HG03342 (cell line): ENCODE measurements around the gene ZNF652.
"Not testable (repeated sequence)": the region's sequence is repeated elsewhere in the genome, so short reads cannot be mapped to it uniquely, and the experiment has no call there.

ENCODE experiments used
- ATAC-seq: cut with Tn5 transposase; IDR thresholded peaks from one replicate; pipeline ENCODE4 v1.9.1; 2021; ENCODE audit warnings: mild to moderate bottlenecking, moderate library complexity; ENCODE audit not compliant: unreplicated experiment

Gene ZNF652

GRCh38 chr17:49277638-49278037 is 84.4 kb downstream of the ZNF652 start:
- ATAC-seq, result no peak

GRCh38 chr17:49275981-49276380 is 86.1 kb downstream of the ZNF652 start:
- not testable (repeated sequence) for ATAC-seq

DNA sequence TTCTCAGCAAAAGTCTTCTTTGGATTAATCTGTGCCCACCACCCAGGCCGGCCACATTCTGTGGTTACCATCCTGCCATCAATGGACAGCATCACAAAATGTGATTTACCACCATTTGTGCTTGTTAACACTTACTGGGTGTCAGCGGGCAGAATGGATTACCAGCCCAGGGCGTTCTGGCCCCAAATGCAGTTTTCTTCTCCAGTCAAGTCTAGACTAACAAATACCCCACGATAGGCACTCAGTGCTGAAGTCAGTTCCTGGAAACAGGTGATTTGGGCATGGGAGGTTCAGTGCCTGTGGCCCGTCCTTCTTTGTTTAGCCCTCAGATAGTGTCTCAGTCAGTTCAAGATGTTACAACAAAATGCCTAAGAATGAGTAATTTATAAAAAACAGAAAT is 92.7 kb downstream of the ZNF652 start:
- no peak for ATAC-seq

- ATAC-seq, result no peak
These were observed 94.1 kb downstream of the ZNF652 start for GRCh38 chr17:49267912-49268311.

DNA sequence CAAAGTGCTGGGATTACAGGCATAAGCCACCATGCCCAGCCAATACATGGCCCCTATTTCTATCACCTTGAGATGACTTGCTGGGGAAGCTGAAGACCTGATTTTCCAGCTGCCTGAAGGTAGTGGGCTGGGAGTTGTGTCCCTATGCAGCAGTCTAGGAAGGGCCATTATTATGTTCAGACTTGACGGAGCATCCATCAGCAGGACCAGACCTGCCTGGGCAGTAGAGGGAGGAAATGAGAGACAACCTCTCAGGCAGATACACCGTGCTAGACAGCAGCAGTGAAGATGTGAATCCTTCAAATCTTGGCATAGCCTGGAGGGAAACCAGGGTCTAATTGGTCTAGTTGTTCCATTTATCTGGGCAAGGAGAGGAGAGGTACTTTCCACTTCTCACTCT is 95.8 kb downstream of the ZNF652 start:
- ATAC-seq, result no peak

GRCh38 chr17:49261540-49261939 is 100.5 kb downstream of the ZNF652 start:
- not testable (repeated sequence) for ATAC-seq

GRCh38 chr17:49260817-49261291 is 101.2 kb downstream of the ZNF652 start:
- ATAC-seq, result no peak

GRCh38 chr17:49260011-49260816 is 101.8 kb downstream of the ZNF652 start:
- no peak for ATAC-seq

- no peak for ATAC-seq
These were observed 102.4 kb downstream of the ZNF652 start for GRCh38 chr17:49259663-49260010.

DNA sequence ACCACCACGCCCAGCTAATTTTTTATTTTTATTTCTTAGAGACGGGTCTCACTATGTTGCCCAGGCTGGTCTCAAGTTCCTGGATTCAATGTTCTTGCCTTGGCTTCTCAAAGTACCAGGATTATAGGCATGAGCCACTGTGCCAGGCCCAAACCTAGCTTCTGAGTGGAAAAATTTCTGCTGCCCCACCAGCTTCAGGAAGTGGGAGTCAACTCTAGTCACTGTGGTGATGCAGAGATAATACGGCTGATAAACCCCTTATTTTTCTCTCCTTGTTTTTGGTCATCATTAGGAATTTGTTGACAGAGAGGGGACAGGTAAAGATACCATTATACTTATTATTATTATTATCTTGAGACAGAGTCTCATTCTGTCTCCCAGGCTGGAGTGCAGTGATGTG is 103.7 kb downstream of the ZNF652 start:
- ATAC-seq, result no peak

DNA sequence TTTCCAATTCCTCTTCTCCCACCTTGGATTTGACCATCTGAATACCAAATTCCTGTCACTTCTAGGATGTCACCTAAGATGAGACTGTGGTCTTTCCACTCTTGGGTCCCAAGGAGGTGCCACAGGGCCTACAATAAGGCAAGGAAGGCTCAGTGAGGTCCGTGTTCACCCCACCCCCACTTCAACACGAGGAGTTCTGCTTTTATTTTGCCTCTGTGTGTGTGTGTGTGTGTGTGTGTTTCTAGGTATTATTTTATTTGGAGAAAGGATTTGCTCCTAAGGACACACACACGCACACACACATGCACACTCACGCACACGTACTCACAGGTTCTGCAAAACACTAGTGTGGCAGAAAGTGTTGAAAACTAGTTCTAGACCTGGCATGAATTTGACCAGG is 106.9 kb downstream of the ZNF652 start:
- ATAC-seq, result no peak

DNA sequence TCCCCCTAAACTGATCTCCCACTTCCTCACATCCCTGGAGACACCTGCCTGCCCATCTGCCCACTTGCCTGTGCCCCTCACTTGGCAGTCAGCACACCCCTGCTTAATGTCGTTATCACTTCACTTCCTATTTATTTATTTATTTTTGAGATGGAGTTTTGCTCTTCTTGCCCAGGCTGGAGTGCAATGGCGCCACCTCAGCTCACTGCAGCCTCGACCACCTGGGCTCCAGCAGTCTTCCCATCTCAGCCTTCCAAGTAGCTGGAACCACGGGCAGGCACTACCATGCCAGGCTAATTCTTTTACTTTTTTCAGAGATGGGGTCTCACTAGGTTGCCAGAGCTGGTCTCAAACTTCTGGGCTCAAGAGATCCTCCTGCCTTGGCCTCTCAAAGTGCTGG is 108.0 kb downstream of the ZNF652 start:
- no peak for ATAC-seq

- ATAC-seq, result no peak
These were observed 109.8 kb downstream of the ZNF652 start for GRCh38 chr17:49252148-49252695.

GRCh38 chr17:49249890-49250522 is 112.0 kb downstream of the ZNF652 start:
- no peak for ATAC-seq

- no peak for ATAC-seq
These were observed 112.7 kb downstream of the ZNF652 start for GRCh38 chr17:49249292-49249794.

GRCh38 chr17:49247944-49248343 is 114.1 kb downstream of the ZNF652 start:
- no peak for ATAC-seq

- no peak for ATAC-seq
These were observed 117.2 kb downstream of the ZNF652 start for GRCh38 chr17:49244839-49245238.
